Measurements from ENCODE around the gene HECTD3.

DNA sequence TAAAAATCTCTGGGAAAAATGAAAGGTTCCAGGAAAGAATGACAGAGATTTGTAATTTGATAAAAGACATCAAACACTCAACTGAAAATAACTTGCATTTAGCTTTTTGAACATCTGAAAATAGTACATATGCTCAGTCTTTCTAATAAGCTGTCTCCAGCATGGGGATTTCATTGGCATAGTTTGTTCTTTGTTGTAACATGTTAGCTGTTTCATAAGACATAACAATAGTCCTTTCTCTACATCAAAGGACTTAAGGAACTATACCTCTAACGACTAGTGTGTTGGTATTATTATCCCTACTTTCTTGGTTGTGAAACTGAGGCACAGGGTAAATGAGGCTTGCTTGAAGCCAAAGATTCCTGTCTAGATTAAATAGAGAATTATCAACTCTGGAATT lies 46.7 kb downstream of the HECTD3 start:
- TF ChIP-seq, protein P1, sequence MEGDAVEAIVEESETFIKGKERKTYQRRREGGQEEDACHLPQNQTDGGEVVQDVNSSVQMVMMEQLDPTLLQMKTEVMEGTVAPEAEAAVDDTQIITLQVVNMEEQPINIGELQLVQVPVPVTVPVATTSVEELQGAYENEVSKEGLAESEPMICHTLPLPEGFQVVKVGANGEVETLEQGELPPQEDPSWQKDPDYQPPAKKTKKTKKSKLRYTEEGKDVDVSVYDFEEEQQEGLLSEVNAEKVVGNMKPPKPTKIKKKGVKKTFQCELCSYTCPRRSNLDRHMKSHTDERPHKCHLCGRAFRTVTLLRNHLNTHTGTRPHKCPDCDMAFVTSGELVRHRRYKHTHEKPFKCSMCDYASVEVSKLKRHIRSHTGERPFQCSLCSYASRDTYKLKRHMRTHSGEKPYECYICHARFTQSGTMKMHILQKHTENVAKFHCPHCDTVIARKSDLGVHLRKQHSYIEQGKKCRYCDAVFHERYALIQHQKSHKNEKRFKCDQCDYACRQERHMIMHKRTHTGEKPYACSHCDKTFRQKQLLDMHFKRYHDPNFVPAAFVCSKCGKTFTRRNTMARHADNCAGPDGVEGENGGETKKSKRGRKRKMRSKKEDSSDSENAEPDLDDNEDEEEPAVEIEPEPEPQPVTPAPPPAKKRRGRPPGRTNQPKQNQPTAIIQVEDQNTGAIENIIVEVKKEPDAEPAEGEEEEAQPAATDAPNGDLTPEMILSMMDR (IDR thresholded peaks at IDR 0.05 in 4 of 5, conservative IDR thresholded peaks at IDR 0.05 in 1 of 5), result no peak
- no peak for TF ChIP-seq POLR2A (IDR thresholded peaks at IDR 0.05)
